T-helper 2 cell treated with Interferon-gamma antibody and Interleukin-4, amounts not matched to agents 5 μg/mL and 100 μg/mL, for 36 hours (primary cell): ENCODE measurements around the gene MUTYH.
"Not testable (repeated sequence)": the region's sequence is repeated elsewhere in the genome, so short reads cannot be mapped to it uniquely, and the experiment has no call there.

Experiments used
- DNase-seq: peaks from one replicate; pipeline ENCODE4 v3.0.0; 2021; ENCODE audit warnings: low spot score
- H3K27ac Mint-ChIP-seq: one replicate; pipeline ENCODE4 v1.8.0; 2021; ENCODE audit warnings: mild to moderate bottlenecking, mixed read lengths
- H3K27me3 Mint-ChIP-seq: one replicate; pipeline ENCODE4 v1.8.0; 2021; ENCODE audit warnings: low read depth, mixed read lengths
- H3K36me3 Mint-ChIP-seq: one replicate; pipeline ENCODE4 v1.8.0; 2021; ENCODE audit warnings: low read depth, mixed read lengths
- H3K4me1 Mint-ChIP-seq: one replicate; pipeline ENCODE4 v1.8.0; 2021; ENCODE audit warnings: low read depth, mixed read lengths
- H3K4me3 Mint-ChIP-seq: one replicate; pipeline ENCODE4 v1.8.0; 2022; ENCODE audit warnings: mild to moderate bottlenecking, moderate library complexity, mixed read lengths
- H3K9me3 Mint-ChIP-seq: one replicate; pipeline ENCODE4 v1.8.0; 2021; ENCODE audit warnings: mixed read lengths

Gene MUTYH

DNA sequence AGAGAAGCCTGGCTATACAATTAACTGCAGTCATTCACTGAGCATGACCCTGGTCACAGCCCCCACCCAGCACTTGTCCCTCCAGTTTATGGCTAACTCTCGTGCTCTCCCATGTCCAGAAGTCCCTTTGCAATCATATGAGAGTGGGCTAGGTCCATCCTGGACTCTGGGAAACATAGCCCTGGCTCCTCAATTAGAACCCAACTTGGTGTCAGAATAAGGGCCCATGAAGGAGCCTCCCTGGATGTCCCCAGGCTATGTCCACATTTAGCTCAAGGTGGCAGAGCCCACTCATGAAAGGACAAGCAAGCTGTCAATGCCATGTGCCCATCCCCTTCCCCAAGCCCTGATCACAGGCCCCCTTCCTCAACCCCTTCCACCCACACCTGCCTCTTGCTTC, 40.9 kb downstream of the MUTYH start:
- Mint-ChIP-seq H3K36me3 (no peaks in the 10 kb centered on the region), H3K9me3 (no peaks in the 10 kb centered on the region), H3K4me1 (peaks cover 7% of the 10 kb centered on the region), H3K27ac (no peak overlapping the region), H3K27me3 (no peaks in the 10 kb centered on the region), H3K4me3 (no peak overlapping the region)
- no peak for DNase-seq

DNA sequence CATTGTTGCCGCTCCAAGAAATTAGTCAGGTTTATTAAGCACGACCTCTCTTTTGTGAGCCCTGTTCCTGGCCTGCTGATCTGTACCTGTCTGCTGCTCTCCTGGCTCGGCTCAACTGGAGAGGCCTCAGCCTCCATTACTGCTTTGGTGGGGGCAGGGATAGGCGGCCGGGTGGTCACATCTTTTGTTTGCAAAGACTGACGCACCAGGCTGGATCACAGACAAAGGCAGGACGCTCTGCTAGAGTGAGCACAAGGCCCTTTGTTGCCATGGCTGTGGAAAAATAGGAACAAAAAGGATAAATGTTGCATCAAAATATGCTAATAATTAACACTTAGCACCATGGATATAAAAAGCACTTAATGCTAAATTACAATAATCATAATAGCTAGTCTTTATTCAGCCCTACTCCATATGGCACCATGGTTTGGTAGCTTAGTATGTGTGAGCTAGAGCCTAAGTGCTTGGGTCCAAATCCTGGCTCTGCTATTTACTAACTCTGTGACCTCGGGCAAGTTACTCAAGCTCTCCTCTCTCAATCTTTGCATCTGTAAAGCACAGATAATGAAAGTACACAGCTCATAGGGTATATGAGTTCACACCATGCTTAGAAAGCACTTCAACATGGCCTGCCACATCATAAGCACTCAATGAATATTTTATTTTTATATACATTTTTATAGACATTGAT, 42.4 kb downstream of the MUTYH start:
- Mint-ChIP-seq H3K27me3 (no peaks in the 10 kb centered on the region), H3K4me1 (peaks cover 5% of the 10 kb centered on the region), H3K9me3 (no peaks in the 10 kb centered on the region), H3K27ac (no peak overlapping the region), H3K4me3 (no peak overlapping the region), H3K36me3 (no peaks in the 10 kb centered on the region)
- DNase-seq = no peak

DNA sequence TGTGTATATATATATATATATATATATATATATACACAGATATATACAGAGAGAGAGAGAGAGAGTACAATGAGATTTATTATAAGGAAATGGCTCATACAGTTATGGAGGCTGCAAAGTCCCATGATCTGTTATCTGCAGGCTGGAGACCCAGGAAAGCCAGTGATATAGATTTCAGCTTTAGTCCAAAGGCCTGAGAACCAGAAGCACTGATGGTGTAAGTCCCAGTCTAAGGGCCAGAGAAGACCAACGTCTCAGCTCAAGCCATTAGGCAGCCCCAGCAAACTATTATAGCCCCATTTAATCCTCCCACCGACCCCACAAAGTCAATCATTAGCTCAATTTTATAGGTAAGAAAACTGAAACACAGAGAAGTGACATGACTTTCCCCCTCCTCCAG, 48.5 kb downstream of the MUTYH start:
- Mint-ChIP-seq H3K9me3 (no peaks in the 10 kb centered on the region), H3K4me3 (no peak overlapping the region), H3K27ac (no peak overlapping the region), H3K36me3 (no peaks in the 10 kb centered on the region), H3K4me1 (no peaks in the 10 kb centered on the region), H3K27me3 (peaks cover 3% of the 10 kb centered on the region)
- DNase-seq = no peak

DNA sequence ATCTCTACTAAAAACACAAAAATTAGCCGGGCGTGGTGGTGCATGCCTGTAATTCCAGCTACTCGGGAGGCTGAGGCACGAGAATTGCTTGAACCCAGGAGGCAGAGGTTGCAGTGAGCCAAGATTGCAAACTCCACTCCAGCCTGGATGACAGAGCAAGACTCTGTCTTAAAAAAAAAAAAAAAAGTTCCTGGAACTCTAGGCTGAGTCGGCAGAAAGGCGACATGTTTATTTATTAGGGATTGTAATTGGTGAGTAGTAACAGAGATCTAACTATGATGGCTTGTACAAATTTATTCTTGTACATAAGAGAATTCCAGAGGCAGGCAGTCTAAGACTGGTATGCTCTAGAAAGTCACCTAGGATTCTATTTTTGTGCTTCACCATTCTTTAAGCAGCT, 49.2 kb downstream of the MUTYH start:
- not testable (repeated sequence) for H3K36me3 Mint-ChIP-seq, DNase-seq, H3K27ac Mint-ChIP-seq, H3K27me3 Mint-ChIP-seq, H3K4me1 Mint-ChIP-seq, H3K4me3 Mint-ChIP-seq, H3K9me3 Mint-ChIP-seq

DNA sequence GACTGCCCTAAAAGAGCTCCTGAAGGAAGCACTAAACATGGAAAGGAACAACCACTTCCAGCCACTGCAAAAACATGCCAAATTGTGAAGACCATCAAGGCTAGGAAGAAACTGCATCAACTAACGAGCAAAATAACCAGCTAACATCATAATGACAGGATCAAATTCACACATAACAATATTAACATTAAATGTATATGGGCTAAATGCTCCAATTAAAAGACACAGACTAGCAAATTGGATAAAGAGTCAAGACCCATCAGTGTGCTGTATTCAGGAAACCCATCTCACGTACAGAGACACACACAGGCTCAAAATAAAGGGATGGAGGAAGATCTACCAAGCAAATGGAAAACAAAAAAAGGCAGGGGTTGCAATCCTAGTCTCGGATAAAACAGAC, 53.7 kb downstream of the MUTYH start:
- H3K27me3 Mint-ChIP-seq, H3K4me3 Mint-ChIP-seq, H3K4me1 Mint-ChIP-seq, DNase-seq, H3K36me3 Mint-ChIP-seq, H3K9me3 Mint-ChIP-seq, H3K27ac Mint-ChIP-seq: not testable (repeated sequence)

DNA sequence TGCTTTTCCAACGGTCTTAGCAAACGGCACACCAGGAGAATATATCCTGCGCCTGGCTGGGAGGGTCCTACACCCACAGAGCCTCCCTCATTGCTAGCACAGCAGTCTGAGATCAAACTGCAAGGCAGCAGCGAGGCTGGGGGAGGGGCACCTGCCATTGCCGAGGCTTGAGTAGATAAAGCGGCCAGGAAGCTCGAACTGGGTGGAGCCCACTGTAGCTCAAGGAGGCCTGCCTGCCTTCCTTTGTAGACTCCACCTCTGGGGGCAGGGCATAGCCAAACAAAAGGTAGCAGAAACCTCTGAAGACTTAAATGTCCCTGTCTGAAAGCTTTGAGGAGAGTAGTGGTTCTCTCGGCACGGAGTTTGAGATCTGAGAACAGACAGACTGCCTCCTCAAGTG, 55.4 kb downstream of the MUTYH start:
- not testable (repeated sequence) for H3K4me3 Mint-ChIP-seq, H3K27ac Mint-ChIP-seq, DNase-seq, H3K4me1 Mint-ChIP-seq, H3K9me3 Mint-ChIP-seq, H3K36me3 Mint-ChIP-seq
- H3K27me3 Mint-ChIP-seq = peaks cover 10% of the 10 kb centered on the region

DNA sequence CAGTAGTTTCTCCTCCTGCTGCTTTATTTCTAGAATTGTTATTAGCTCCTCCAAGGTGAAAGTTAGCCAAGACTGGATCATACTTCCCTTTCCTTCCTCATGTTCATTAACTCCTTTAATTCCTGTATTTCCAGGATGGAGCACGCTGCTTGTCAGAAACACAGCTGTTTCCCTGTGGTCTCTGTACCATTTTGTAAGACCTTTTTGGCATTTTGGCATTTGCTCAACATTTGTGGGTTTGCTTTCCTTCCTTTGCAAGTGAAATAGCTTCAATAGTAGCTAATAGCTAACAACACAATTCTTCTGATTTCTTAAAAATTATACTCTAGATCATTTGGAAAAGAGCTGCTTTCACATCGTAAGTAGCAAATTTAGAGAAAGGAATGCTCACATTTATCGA, 57.9 kb downstream of the MUTYH start:
- no peak overlapping the region for H3K4me3 Mint-ChIP-seq
- no peak for DNase-seq
- no peaks in the 10 kb centered on the region for H3K9me3 Mint-ChIP-seq
- peaks cover 1% of the 10 kb centered on the region for H3K4me1 Mint-ChIP-seq
- H3K27me3 Mint-ChIP-seq = peaks cover 15% of the 10 kb centered on the region
- H3K27ac Mint-ChIP-seq = no peak overlapping the region
- H3K36me3 Mint-ChIP-seq = no peaks in the 10 kb centered on the region
